GM21360 (cell line): ENCODE results near the gene C12orf54.
"Not testable (repeated sequence)": the region's sequence is repeated elsewhere in the genome, so short reads cannot be mapped to it uniquely, and the experiment has no call there.

ENCODE experiments used
- ATAC-seq: cut with Tn5 transposase; IDR thresholded peaks from one replicate; pipeline ENCODE4 v1.9.1; 2021; ENCODE audit warnings: mild to moderate bottlenecking, moderate library complexity; ENCODE audit not compliant: unreplicated experiment

The C12orf54 gene

GRCh38 chr12:48508987-48509386, 26.7 kb downstream of the C12orf54 start:
- ATAC-seq = no peak

DNA sequence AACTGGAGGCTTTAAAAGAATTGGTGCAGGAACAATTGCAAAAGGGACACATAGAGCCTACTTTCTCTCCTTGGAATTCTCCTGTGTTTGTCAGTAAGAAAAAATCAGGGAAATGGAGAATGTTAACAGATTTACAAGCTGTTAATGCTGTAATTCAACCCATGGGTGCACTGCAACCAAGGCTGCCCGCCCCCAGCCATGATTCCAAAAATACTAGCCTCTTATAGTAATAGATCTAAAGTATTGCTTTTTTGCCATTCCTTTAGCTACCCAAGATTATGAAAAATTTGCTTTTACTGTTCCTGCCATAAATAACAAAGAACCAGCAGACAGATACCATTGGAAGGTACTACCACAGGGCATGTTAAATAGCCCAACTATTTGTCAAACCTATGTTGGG, 27.8 kb downstream of the C12orf54 start:
- ATAC-seq = no peak

GRCh38 chr12:48512855-48513254, 30.6 kb downstream of the C12orf54 start:
- peak; percentile 75 for ATAC-seq

DNA sequence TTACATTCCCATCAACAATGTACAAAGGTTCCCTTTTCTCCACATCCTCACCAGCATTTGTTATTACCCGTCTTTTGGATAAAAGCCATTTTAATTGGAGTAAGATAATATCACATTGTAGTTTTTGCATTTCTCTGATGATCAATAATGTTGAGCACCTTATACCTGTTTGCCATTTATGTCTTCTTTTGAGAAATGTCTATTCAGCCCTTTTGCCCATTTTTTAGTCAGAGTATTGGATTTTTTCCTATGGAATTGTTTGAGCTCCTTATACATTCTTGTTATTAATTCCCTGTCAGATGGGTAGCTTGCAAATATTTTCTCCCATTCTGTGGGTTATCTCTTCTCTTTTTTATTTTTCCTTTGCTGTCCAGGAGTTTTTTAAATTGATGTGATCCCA, 32.4 kb downstream of the C12orf54 start:
- ATAC-seq = no peak

GRCh38 chr12:48520381-48520780, 38.1 kb downstream of the C12orf54 start:
- not testable (repeated sequence) for ATAC-seq

DNA sequence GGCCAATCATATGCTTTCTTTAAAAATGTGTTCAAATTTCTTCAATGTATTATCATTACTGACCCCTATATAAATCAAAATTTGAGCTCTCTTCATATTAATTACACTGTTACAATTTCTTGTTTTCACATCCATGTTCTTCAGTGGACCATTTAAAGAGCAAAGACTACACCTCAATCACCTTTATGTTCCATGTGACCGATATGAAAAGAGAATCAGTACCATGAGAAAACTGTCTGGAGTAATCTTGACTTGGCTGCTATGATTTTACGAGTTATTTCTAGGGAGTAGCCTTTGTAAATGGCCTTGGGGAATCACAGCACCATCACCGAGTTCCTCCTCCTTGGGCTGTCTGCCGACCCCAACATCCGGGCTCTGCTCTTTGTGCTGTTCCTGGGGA, 43.0 kb downstream of the C12orf54 start, which contains the start of gene OR8S1:
Gene OR8S1, plus strand, starts transcription at position 301 of the 400 bp plus-strand sequence. Its CDS starts 0 bp downstream, at position 301.
- ATAC-seq = no peak

- ATAC-seq = no peak
These were observed 45.8 kb downstream of the C12orf54 start for GRCh38 chr12:48527891-48528670.

DNA sequence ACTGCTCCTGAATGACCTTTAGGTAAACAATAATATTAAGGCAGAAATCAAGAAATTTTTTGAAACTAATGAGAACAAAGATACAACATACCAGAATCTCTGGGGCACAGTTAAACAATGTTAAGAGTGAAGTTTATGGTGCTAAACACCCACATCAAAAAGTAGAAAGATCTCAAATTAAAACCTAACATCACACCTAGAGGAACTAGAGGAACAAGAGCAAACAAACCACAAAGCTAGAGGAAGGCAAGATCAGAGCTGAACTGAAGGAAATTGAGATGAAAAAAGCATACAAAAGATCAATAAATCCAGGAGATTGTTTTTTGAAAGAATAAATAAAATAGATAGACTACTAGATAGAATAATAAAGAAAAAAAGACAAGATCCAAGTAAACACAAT, 50.3 kb downstream of the C12orf54 start:
- no peak for ATAC-seq

DNA sequence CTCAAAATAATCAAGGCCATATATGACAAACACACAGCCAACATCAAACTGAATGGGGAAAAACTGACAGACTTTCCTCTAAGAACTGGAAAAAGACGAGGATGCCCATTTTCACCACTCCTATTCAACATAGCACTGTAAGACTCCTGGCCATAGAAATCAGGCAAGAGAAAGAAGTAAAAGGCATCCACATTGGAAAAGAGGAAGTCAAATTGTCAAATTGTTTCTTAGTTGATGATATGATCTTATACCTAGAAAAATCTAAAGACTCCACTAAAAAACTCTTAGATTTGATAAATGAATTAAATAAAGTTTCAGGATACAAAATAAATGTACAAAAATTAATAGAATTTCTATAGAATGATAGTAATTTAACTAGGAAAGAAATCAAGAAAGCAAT, 54.3 kb downstream of the C12orf54 start:
- no peak for ATAC-seq

DNA sequence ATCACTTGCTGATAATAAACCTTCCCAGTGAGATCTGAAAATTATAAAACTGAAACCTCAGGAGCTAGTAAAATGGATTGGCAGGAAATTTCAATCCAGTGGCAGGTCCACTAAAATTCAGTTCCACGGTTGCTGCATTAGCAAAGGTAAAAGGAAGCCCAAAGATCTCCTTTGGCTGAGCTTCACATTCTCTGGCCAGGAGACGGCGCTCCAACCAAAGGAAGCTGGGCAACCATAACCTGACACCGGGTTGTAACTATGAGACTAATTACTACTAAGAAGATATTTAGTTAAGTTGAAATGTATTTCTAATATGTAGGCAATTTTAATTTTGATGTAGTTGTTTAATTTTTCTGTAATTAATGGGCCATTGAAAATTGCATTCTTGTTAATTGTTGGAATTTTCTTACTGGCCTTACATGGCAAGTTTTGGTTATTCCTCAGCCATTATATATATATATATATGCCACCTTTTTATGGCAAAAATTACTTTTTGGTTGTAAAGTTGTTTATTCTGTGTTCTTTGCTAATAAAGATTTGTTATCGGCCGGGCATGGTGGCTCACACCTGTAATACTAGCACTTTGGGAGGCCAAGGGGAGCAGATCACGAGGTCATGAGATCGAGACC, 60.1 kb downstream of the C12orf54 start:
- no peak for ATAC-seq

DNA sequence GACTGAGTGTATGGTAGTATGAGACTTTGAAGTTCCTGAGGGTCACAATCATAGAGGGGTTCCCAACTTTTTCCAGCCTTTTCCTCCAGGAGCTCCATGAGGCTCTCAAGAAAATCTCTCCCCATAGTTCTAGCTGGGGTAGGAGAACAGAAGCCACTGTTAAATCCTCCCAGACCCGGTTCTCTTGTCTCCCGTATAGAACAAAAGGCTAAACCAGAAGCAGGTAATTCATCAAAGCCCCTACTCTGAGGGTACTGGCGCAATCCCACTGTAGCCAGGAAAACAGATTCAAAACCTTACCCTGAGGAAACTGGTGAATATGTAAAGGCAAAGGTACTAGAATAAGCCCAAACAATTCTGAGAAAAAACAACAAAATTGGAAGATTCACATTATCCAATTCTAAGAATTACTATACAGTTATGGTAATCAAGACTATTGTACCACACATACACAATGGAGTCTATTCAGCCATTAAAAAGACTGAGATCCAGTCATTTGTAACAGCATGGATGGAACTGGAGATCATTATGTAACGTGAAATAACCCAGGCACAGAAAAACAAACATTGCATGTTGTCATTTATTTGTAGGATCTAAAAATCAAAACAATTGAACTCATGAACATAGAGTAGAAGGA, 63.7 kb downstream of the C12orf54 start:
- no peak for ATAC-seq
